Neuronal stem cell (in vitro differentiated cells): ENCODE results near the gene CNNM2.
A peak's percentile ranks its signal among the peaks of the same experiment; 100 is the strongest.

Experiments used
- DNase-seq: peaks from one replicate; pipeline ENCODE4 v3.0.0-alpha.2; 2013; ENCODE audit warnings: low spot score
- H2AFZ ChIP-seq: one replicate; pipeline ENCODE4 v1.6.1; 2013; ENCODE audit warnings: mild to moderate bottlenecking, low read length, inconsistent platforms
- H2AK5ac ChIP-seq: 2 replicates; pipeline ENCODE4 v1.6.1; 2013; ENCODE audit warnings: low read depth, mild to moderate bottlenecking, inconsistent platforms, low read length, moderate library complexity, mixed read lengths
- H2BK120ac ChIP-seq: 2 replicates; pipeline ENCODE4 v1.6.1; 2013; ENCODE audit warnings: low read depth, mild to moderate bottlenecking, inconsistent platforms, low read length, moderate library complexity, mixed read lengths
- H2BK12ac ChIP-seq: one replicate; pipeline ENCODE4 v1.6.1; 2013; ENCODE audit warnings: low read length, inconsistent platforms
- H2BK15ac ChIP-seq: 2 replicates; pipeline ENCODE4 v1.6.1; 2013; ENCODE audit warnings: mild to moderate bottlenecking, low read length, inconsistent platforms, mixed read lengths
- H2BK5ac ChIP-seq: one replicate; pipeline ENCODE4 v1.6.1; 2013; ENCODE audit warnings: inconsistent platforms, mild to moderate bottlenecking, low read length, moderate library complexity
- H3K14ac ChIP-seq: one replicate; pipeline ENCODE4 v1.6.1; 2013; ENCODE audit warnings: low read length, inconsistent platforms
- H3K18ac ChIP-seq: 2 replicates; pipeline ENCODE4 v1.6.1; 2013; ENCODE audit warnings: low read length, inconsistent platforms
- H3K23ac ChIP-seq: 2 replicates; pipeline ENCODE4 v1.6.1; 2013; ENCODE audit warnings: low read depth, mild to moderate bottlenecking, mixed read lengths, low read length, inconsistent platforms; ENCODE audit not compliant: poor library complexity
- H3K27ac ChIP-seq: replicated peaks from 3 replicates; pipeline ENCODE4 v1.5.1; 2013; ENCODE audit warnings: low read length, inconsistent platforms
- H3K27me3 ChIP-seq, 3 experiments: 2 replicates each; pipeline ENCODE4 v1.6.1; 2013; ENCODE audit warnings: low read length in 3 of 3, mild to moderate bottlenecking in 2 of 3, inconsistent platforms in 1 of 3, low read depth in 1 of 3, mixed read lengths in 1 of 3, moderate library complexity in 1 of 3; ENCODE audit not compliant: control insufficient read depth in 3 of 3, insufficient read depth in 3 of 3
- H3K36me3 ChIP-seq, 2 donors: replicated peaks in 1 of 2; 2 replicates each; pipeline ENCODE4 v1.6.1; 2013; ENCODE audit warnings: low read length in 2 of 2; ENCODE audit not compliant: control insufficient read depth in 2 of 2, insufficient read depth in 2 of 2
- H3K4ac ChIP-seq: 2 replicates; pipeline ENCODE4 v1.6.1; 2013; ENCODE audit warnings: inconsistent platforms, mild to moderate bottlenecking, low read length, moderate library complexity
- H3K4me1 ChIP-seq, 2 donors: 1 replicate in 1 of 2; 2 replicates in 1 of 2; pipeline ENCODE4 v1.6.1; 2013; ENCODE audit warnings: low read length in 2 of 2, low read depth in 1 of 2; ENCODE audit not compliant: control insufficient read depth in 2 of 2, insufficient read depth in 1 of 2
- H3K4me2 ChIP-seq: one replicate; pipeline ENCODE4 v1.6.1; 2013; ENCODE audit warnings: mild to moderate bottlenecking, low read length, inconsistent platforms; ENCODE audit not compliant: insufficient read depth, poor library complexity, severe bottlenecking
- H3K4me3 ChIP-seq, 2 donors: 2 replicates each; pipeline ENCODE4 v1.5.1; 2013; ENCODE audit warnings: low read length in 2 of 2, mild to moderate bottlenecking in 2 of 2, inconsistent platforms in 1 of 2, moderate library complexity in 1 of 2
- H3K79me1 ChIP-seq: one replicate; pipeline ENCODE4 v1.6.1; 2013; ENCODE audit warnings: low read depth, mild to moderate bottlenecking, inconsistent platforms, low read length, moderate library complexity
- H3K9ac ChIP-seq: one replicate; pipeline ENCODE4 v1.6.1; 2013; ENCODE audit warnings: mild to moderate bottlenecking, low read depth, low read length, inconsistent platforms; ENCODE audit not compliant: poor library complexity
- H3K9me3 ChIP-seq, 2 donors: replicated peaks in 1 of 2; 2 replicates each; pipeline versions ENCODE3 to v1.6.1; 2013; ENCODE audit warnings: low read length in 2 of 2, mild to moderate bottlenecking in 2 of 2, inconsistent platforms in 1 of 2, low read depth in 1 of 2, mixed read lengths in 1 of 2, moderate library complexity in 1 of 2; ENCODE audit not compliant: control insufficient read depth in 2 of 2, insufficient read depth in 1 of 2
- H4K8ac ChIP-seq: one replicate; pipeline ENCODE4 v1.6.1; 2013; ENCODE audit warnings: low read depth, mild to moderate bottlenecking, inconsistent platforms, low read length, moderate library complexity
- H4K91ac ChIP-seq: one replicate; pipeline ENCODE4 v1.6.1; 2013; ENCODE audit warnings: low read length, low read depth, mild to moderate bottlenecking, inconsistent platforms; ENCODE audit not compliant: poor library complexity
- WGBS, 2 donors: extraction: QIAGEN DNeasy Blood & Tissue Kit; methylation state at CpG; one replicate each; pipeline ENCODE4 v1.1.7; 2013; ENCODE audit warnings: missing lambda C conversion rate in 2 of 2, mixed read lengths in 1 of 2; ENCODE audit not compliant: insufficient read length in 2 of 2, insufficient replicate concordance in 1 of 2; ENCODE audit errors: extremely low coverage in 2 of 2; 5-methylcytosine and 5-hydroxymethylcytosine counted together

Gene CNNM2

GRCh38 chr10:103069453-103070331 is 151.6 kb downstream of the CNNM2 start:
- H3K4me2 ChIP-seq, result no peak overlapping the region
- no peak overlapping the region for H2AFZ ChIP-seq
- H3K27me3 ChIP-seq, result no peaks in the 10 kb centered on the region
- no peaks in the 10 kb centered on the region for H3K9me3 ChIP-seq
- no peak overlapping the region for H2AK5ac ChIP-seq
- no peak overlapping the region for H3K27ac ChIP-seq
- peaks cover 0 to 5% of the 10 kb centered on the region in 2 donors for H3K36me3 ChIP-seq
- H2BK120ac ChIP-seq, result no peak overlapping the region
- no peaks in the 10 kb centered on the region for H3K79me1 ChIP-seq
- no peak overlapping the region for H4K8ac ChIP-seq
- H2BK12ac ChIP-seq, result no peak overlapping the region
- H2BK15ac ChIP-seq, result no peak overlapping the region
- H3K4me1 ChIP-seq, result no peaks in the 10 kb centered on the region
- peak; percentile 42 for DNase-seq
- no CpG with 5 or more reads among the region's 16 CpGs for WGBS, 2 donors
- no peak overlapping the region for H3K9ac ChIP-seq
- H4K91ac ChIP-seq, result no peak overlapping the region
- H3K4me3 ChIP-seq, result no peak overlapping the region
- H3K23ac ChIP-seq, result no peak overlapping the region
- H3K14ac ChIP-seq, result no peak overlapping the region
- no peak overlapping the region for H3K18ac ChIP-seq
- no peak overlapping the region for H3K4ac ChIP-seq
- no peak overlapping the region for H2BK5ac ChIP-seq

DNA sequence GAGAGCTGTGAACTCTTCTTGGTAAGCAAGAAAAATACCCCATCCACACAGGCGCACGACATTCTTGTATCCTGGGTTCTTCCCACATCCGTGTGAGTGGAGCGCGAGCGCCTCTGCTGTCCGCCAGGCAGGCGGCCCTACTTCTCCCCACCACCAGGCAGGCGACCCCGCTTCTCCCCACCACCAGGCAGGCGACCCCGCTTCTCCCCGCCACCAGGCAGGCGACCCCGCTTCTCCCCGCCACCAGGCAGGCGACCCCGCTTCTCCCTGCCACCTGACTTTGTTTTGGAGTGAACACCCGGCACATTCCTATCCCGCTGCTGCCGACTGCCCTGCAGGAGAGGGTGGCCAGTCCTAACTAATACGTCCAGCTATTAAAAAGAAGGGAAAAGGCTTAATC is 154.2 kb downstream of the CNNM2 start:
- no peak overlapping the region for H4K8ac ChIP-seq
- H3K79me1 ChIP-seq, result no peaks in the 10 kb centered on the region
- no peaks in the 10 kb centered on the region for H3K9me3 ChIP-seq
- no peak overlapping the region for H2AFZ ChIP-seq
- no peak overlapping the region for H2BK12ac ChIP-seq
- H3K18ac ChIP-seq, result no peak overlapping the region
- no peak overlapping the region for H2BK15ac ChIP-seq
- H3K4me1 ChIP-seq, result no peaks in the 10 kb centered on the region
- H3K9ac ChIP-seq, result no peak overlapping the region
- H3K36me3 ChIP-seq, result peaks cover 11 to 13% of the 10 kb centered on the region in 2 donors
- H2BK120ac ChIP-seq, result no peak overlapping the region
- H3K4me2 ChIP-seq, result no peak overlapping the region
- H3K4ac ChIP-seq, result no peak overlapping the region
- no peak overlapping the region for H3K23ac ChIP-seq
- no CpG with 5 or more reads among the region's 22 CpGs for WGBS, 2 donors
- no peak overlapping the region for H3K27ac ChIP-seq
- H3K4me3 ChIP-seq, result no peak overlapping the region
- H3K27me3 ChIP-seq, result no peaks in the 10 kb centered on the region
- no peak overlapping the region for H2AK5ac ChIP-seq
- no peak overlapping the region for H4K91ac ChIP-seq
- DNase-seq, result no peak
- no peak overlapping the region for H3K14ac ChIP-seq
- H2BK5ac ChIP-seq, result no peak overlapping the region

DNA sequence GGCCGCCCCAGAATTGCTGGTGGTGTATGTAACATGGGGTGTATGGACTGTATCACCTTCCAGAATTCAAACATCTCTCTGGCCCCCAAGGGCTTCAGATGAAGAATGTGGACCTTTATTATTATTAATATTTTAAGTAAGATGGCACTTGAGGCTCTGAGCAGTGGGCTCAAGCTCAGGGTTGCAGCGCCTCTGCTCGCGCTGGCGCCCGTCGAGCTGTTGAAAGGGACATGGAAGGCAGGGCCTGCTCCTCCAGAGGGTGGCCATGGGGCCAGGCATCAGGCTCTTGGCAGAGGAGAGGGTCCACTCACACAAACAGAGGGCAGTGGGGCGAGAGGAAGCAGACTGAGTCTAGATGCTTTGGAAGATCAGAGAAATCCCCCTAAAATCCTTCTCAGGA is 154.8 kb downstream of the CNNM2 start:
- no peak overlapping the region for H3K14ac ChIP-seq
- H3K9me3 ChIP-seq, result no peaks in the 10 kb centered on the region
- no peak overlapping the region for H2BK5ac ChIP-seq
- no peaks in the 10 kb centered on the region for H3K79me1 ChIP-seq
- H3K23ac ChIP-seq, result no peak overlapping the region
- H2AK5ac ChIP-seq, result no peak overlapping the region
- no peak overlapping the region for H2AFZ ChIP-seq
- H3K27ac ChIP-seq, result no peak overlapping the region
- DNase-seq, result no peak
- no peaks in the 10 kb centered on the region for H3K27me3 ChIP-seq
- no peak overlapping the region for H2BK15ac ChIP-seq
- no peak overlapping the region for H4K8ac ChIP-seq
- no peak overlapping the region for H3K18ac ChIP-seq
- no peak overlapping the region for H3K4ac ChIP-seq
- H3K36me3 ChIP-seq, result peaks cover 15 to 18% of the 10 kb centered on the region in 2 donors
- no peak overlapping the region for H2BK12ac ChIP-seq
- H3K4me1 ChIP-seq, result no peaks in the 10 kb centered on the region
- H4K91ac ChIP-seq, result no peak overlapping the region
- no peak overlapping the region for H3K9ac ChIP-seq
- no CpG with 5 or more reads among the region's 8 CpGs for WGBS, 2 donors
- no peak overlapping the region for H3K4me2 ChIP-seq
- H3K4me3 ChIP-seq, result no peak overlapping the region
- no peak overlapping the region for H2BK120ac ChIP-seq

DNA sequence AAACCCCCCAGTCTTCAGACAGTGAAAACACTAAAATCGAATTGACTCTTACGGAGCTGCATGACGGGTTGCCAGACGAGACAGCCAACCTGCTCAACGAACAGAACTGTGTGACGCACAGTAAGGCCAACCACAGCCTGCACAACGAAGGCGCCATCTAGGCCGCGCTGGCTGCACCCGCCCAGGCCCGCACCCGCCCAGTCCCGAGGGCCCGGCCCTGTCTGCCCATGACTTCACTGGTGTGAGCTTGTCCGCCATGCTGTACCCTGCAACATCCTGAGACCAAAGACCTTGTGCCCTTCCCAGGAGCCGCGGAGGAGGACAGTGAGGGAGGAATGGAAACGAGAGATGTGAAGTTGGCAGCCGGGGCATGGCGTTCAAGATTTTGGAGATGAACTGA is 158.9 kb downstream of the CNNM2 start:
- Histone ChIP-seq H2BK12ac (no peak overlapping the region), H3K4me3 (no peak overlapping the region), H2AK5ac (no peak overlapping the region), H3K27ac (no peak overlapping the region), H3K18ac (no peak overlapping the region), H3K36me3 (peaks cover 12 to 35% of the 10 kb centered on the region in 2 donors), H3K4me2 (no peak overlapping the region), H2BK15ac (no peak overlapping the region), H4K91ac (no peak overlapping the region), H2BK5ac (no peak overlapping the region), H3K14ac (no peak overlapping the region), H4K8ac (no peak overlapping the region), H2AFZ (no peak overlapping the region), H3K9me3 (no peaks in the 10 kb centered on the region), H3K79me1 (no peaks in the 10 kb centered on the region), H3K4ac (no peak overlapping the region), H3K4me1 (no peaks in the 10 kb centered on the region), H3K9ac (peak overlapping the region; percentile 34), H2BK120ac (no peak overlapping the region), H3K23ac (peak overlapping the region; percentile 17), H3K27me3 (no peaks in the 10 kb centered on the region)
- no CpG with 5 or more reads among the region's 21 CpGs for WGBS, 2 donors
- no peak for DNase-seq
